Left ventricle myocardium superior (tissue), 1 donor: ENCODE data around the gene KANSL1. TPM values are rescaled to one million over a fixed set of nuclear protein-coding genes. Genes with fewer than 3 reads are reported as not detected.
A peak's percentile ranks its signal among the peaks of the same experiment; 100 is the strongest.
"Not testable (repeated sequence)": the region's sequence is repeated elsewhere in the genome, so short reads cannot be mapped to it uniquely, and the experiment has no call there.

ENCODE experiments used
- ATAC-seq: fragments of 200-7000 bp; cut with Tn5 transposase; one replicate; pipeline ENCODE4 v1.9.1; 2020; ENCODE audit warnings: mild to moderate bottlenecking, moderate library complexity
- DNase-seq: peaks from one replicate; pipeline ENCODE4 v3.0.0-alpha.2; 2020
- intact Hi-C: fragments of 100-400 bp; cut with micrococcal nuclease; formaldehyde crosslinking; loops from one replicate; pipeline ENCODE4 v1.11.0; 2022
- long read RNA-seq: library from polyadenylated mRNA; unstranded; transcript quantifications from one replicate; pipeline ENCODE4 v2.0.0, GENCODE V29; 2021
- total RNA-seq: library from RNA; stranded (reverse); fragmentation: NEBNext Ultra II Directional; extraction: Animal tissue kit (Norgen Biotek cat#: 25700); gene quantifications from one replicate; pipeline ENCODE4 v1.2.1, GENCODE V29; 2021
- donor health status: DM: no; HTN: yes; CAD: no; lungs with severe emphysema.

Gene KANSL1, protein sequence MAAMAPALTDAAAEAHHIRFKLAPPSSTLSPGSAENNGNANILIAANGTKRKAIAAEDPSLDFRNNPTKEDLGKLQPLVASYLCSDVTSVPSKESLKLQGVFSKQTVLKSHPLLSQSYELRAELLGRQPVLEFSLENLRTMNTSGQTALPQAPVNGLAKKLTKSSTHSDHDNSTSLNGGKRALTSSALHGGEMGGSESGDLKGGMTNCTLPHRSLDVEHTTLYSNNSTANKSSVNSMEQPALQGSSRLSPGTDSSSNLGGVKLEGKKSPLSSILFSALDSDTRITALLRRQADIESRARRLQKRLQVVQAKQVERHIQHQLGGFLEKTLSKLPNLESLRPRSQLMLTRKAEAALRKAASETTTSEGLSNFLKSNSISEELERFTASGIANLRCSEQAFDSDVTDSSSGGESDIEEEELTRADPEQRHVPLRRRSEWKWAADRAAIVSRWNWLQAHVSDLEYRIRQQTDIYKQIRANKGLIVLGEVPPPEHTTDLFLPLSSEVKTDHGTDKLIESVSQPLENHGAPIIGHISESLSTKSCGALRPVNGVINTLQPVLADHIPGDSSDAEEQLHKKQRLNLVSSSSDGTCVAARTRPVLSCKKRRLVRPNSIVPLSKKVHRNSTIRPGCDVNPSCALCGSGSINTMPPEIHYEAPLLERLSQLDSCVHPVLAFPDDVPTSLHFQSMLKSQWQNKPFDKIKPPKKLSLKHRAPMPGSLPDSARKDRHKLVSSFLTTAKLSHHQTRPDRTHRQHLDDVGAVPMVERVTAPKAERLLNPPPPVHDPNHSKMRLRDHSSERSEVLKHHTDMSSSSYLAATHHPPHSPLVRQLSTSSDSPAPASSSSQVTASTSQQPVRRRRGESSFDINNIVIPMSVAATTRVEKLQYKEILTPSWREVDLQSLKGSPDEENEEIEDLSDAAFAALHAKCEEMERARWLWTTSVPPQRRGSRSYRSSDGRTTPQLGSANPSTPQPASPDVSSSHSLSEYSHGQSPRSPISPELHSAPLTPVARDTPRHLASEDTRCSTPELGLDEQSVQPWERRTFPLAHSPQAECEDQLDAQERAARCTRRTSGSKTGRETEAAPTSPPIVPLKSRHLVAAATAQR (N-terminal part only)
- 26.9 TPM for total RNA-seq
- long read RNA-seq, partial matches to known transcripts: 7 of 13 reads
- long read RNA-seq, other reads (novel, unspliced or antisense): 4 of 13 reads

DNA sequence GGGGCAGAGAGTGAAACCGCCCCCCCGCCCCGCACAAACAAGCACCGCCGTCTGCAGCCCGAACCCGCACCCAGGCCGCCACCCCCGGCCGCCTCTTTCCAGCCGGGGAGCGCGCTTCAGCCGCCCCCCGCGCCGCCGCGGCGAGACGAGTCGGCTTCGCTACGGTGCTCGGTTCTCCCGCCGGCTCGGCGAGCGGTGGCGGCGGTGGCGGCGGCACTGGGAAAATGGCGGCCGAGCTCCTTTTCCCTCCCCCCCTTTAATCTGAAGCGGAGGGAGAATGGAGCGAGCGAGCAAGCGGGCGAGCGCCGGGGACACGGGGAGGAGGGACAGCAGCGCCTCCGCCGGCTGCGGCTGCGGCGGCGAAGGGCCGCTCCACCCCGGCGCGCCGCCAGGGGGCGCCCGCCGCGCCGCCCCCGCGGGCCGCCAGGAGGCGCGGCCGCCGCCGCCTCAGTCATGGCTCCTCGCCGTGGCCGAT, at the start of gene KANSL1:
KANSL1 (minus strand) TSS at position 279 of the 475 bp plus-strand sequence. CDS start 21,286 bp downstream, outside the sequence.
- intact Hi-C loops: loop anchor here (5.0 kb wide), 1 partner anchor 151 kb away; no protein-coding TSS in a partner anchor
- peak; percentile 91 for DNase-seq
- ATAC-seq: peak; percentile 76

DNA sequence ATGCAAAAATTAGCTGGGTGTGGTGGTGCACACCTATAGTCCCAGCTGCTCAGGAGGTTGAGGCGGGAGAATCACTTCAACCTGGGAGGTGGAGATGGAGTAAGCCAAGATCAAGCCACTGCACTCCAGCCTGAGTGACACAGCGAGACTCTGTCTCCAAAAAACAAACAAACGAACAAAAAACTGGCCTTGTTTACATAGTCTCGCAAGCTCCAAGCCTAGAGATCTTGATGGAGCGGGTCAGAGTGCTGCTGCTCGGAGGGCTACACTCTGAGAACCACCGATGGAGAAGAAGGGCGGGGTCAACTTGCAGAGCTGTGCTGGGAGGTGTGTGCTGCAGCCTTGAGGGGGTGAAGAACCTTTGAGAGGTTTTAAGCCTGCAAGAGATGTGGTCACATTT, 38.1 kb upstream of the KANSL1 start:
- ATAC-seq, DNase-seq, intact Hi-C loops: not testable (repeated sequence)

DNA sequence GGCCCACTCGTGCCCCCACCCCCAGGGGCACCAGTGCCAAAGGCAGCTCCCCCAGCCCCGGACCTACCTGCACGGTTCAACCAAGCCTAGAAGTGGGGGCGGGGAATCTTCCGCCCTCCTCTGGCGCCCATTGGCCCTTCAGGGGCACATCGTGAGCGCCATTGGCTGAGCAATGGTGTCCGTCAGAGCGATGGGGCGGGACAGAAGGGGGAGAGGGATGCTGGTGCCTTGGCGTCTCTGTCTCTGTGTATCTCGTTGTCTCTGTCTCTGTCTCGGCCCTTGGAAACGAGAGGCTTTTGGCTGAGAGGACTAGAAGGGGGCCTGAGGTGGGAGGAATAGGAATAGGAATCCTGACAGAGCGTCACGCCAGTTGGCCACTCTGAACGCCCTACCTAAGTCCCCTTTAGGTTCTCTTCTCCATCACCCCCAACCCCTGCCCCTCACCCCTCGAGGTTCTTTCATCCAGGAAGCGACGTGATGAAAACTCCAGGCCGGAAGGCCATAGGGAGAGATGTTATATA, 32.1 kb upstream of the KANSL1 start:
- ATAC-seq (peak; percentile 100), DNase-seq (peak; percentile 92)
- intact Hi-C loops: not testable (repeated sequence)

DNA sequence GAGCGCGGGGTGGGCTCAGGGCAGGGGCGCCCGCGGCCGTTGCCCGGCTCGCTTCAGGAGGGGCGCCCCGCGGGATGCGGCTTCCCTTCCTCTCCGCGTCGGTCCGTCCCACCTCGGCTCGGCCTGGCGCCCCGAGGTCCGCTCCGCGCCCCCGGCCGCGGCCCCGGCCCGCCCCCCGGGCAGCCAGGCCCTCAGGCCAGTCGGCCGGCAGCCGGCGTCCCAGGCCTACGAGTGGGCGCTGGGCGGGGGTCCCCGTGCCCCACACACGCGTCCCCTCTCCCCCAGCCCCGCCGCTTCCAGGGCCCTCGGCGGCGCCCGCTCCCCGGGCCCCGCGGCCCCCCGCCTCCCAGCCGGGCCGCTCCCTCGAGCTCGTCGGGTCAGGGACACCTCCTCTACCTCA, 31.6 kb upstream of the KANSL1 start:
- intact Hi-C loops: not testable (repeated sequence)
- DNase-seq (peak; percentile 30), ATAC-seq (peak; percentile 61)

DNA sequence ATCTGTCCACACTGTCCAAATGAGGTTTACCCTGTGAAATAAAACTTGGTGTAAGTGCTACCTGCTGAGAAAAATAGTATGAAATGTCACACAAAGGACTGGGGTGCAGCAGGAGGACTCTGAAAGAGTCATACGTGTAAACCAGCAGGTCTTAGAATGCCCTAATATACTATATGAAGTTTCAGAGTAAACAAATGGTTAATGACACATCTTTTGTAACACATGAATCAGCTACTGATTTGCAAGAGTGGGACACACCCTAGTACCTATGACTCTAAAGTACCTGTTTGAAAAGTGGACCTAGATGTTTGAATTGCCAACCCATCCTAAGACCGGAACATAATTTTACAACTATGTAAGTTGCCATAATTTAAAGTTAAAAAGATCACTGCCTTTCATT, 29.8 kb upstream of the KANSL1 start:
- ATAC-seq, DNase-seq, intact Hi-C loops: not testable (repeated sequence)

DNA sequence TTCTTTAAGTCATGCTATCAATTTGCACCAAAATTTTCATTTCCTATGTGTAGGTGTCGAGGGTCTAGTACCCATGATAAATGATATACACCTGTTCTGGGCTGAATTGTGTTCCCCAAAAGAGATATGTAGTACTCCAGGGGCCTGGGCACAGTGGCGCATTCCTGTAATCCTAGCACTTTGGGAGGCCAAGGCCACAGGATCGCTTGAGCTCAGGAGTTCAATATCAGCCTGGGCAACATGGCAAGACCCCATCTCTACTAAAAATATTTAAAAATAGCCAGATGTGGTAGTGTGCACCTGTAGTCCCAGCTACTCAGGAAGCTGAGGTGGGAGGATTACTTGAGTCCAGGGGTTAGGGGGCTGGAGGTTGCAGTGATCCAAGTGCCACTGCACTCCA, 23.5 kb upstream of the KANSL1 start:
- intact Hi-C loops: loop anchor here (10.0 kb wide), 1 partner anchor 212 kb away; no protein-coding TSS in a partner anchor
- ATAC-seq (no peak), DNase-seq (no peak)

DNA sequence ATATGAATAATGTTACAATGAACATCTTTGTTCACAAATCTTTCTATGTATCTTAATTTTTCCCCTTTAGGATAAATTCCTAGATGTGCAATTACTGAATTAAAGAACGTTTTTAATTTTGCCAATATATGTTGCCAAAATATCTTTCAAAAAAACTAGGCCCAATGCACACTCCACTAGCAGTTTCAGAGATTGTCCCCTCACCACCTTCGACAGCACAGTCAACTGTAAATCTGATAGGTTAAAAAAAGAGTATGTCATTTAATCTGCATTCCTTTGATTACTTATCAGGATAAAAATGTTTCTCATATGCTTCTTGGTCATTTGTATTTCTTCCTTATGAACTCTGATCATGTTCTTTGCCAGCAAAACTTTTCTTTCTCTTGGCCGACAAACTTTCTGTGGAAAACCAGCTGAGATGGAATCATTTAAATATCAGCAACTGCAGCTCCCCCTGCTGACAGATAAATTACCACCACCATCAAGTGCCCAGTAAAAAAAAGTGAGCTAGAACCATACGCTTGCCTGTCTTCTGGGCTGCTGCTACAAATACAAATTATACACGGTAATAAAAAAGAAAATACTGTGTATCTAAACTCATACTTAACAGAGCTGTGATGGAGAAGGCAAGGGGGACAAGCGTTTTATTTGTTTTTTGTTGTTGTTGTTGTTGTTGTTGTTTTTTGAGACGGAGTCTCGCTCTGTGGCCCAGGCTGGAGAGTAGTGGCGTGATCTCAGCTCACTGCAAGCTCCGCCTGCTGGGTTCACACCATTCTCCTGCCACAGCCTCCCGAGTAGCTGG, 19.6 kb upstream of the KANSL1 start:
- ATAC-seq (peak; percentile 81), DNase-seq (no peak)
- intact Hi-C loops: loop anchor here (10.0 kb wide), 1 partner anchor 208 kb away; no protein-coding TSS in a partner anchor

DNA sequence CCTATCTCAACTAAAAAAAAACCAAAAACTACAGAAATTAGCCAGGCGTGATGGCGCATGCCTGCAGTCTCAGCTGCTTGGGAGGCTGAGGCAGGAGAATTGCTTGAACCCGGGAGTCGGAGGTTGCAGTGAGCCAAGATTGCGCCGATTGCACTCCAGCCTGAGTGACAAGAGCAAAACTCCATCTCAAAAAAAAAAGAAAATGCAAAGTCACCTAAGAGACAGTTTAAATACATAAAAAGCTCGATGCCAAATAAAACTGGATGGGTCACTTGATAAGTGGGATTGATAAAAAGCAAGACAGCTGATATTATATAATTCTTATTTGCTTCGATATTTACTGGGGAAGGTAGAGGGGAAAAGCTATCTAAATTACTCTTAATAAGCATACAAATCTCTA, 15.8 kb upstream of the KANSL1 start:
- intact Hi-C loops: no loop called here
- DNase-seq (no peak), ATAC-seq (no peak)

DNA sequence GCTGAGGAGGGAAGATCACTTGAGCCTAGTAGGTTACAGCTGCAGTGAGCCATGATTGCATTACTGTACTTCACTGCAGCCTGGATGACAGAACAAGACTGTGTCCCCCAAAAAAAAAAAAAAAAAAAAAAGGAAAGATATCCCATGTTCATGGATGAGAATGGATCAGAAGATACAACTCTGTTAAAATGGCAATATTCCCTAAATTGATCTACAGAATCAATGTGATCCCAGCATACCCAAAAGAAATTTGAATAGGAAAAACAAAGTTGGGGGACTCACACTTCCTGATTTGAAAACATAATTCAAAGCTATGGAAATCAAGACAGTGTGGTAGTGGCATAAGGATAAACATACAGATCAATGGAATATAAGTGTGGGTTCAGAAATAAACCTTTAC, 12.7 kb upstream of the KANSL1 start:
- no peak for DNase-seq
- no peak for ATAC-seq
- intact Hi-C loops: no loop called here

DNA sequence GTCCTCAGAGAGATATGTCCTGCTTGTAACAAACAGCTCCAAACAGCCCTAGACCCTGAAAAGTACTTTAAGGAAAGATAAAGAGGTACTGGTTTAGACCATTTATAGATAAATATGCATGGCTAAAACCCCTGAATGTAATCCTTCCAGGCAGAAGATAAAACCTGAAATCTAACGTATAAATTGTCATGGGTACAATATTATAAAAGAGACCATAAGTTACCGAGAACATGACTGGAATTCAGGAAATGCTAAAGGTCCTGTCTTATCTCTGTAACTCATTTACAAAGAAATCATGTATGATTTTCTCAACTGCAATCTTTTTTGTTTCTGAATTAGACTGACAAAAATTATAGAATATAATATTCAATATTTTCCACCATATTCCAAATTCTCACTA, 9.2 kb upstream of the KANSL1 start:
- DNase-seq (no peak), ATAC-seq (no peak)
- intact Hi-C loops: no loop called here

DNA sequence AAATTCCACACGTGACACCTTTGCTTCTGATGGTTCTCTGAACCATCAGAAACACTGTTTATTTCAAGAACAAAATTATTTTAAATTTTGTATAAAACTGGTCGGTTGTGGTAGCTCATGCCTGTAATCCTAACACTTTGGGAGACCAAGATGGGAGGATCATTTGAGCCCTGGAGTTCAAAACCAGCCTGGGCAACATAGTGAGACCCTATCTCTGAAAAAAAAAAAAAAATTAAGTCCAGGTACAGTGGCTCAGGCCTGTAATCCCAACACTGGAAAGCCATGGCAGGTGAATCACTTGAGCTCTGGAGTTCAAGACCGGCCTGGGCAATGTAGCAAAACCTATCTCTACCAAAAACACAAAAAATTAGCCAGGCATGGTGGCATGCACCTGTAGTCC, 8.3 kb upstream of the KANSL1 start:
- DNase-seq (no peak), ATAC-seq (no peak)
- intact Hi-C loops: no loop called here

DNA sequence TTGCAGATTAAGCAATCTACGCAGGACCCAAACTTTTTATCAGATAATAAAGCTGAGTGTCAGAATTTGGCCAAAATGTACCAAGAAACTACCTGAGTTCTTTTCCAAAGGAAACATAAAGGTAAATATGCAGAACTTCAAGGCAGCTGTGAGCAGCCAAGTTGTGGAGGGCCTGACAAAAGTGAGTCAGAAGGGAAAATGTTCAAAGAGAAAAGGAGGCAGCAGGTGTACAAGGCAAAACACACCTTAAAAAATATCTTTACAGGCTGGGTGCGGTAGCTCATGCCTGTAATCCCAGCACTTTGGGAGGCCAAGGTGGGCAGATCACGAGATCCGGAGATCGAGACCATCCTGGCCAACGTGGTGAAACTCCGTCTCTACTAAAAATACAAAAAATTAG, 7.0 kb upstream of the KANSL1 start:
- ATAC-seq (no peak), DNase-seq (no peak)
- intact Hi-C loops: no loop called here

DNA sequence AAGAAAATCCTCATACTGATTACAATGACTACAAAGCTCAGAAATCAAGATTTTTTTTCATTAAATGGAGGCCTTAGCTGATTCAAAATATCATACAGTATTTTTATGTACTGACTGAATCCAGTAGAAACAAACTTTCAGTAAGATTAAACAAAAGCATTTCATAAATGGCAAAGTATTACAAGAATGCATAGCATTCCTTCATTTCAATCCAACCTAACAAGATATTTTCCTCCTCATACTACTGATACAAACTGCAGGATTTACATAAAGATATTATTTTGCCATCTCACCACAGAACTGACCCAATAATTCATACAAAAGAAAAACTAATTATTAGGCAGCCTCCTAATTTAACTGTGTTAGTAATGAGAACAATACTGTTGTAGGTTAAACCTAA, 6.2 kb upstream of the KANSL1 start:
- ATAC-seq (no peak), DNase-seq (no peak)
- intact Hi-C loops: no loop called here

DNA sequence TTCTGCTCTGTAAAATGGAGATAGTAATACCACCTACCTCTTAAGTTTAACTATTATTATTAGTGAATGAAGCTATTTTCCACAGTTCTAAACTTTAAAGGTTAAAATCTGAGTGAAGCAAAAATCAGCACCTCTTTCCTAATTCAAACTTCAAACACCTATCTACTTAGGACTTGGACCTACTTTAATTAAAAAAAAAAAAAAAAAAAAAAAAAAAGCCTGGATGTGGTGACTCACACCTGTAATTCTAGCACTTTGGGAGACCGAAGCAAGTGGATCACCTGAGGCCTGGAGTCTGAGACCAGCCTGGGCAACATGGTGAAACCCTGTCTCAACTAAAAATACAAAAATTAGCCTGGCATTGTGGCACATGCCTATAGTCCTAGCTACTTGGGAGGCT, 5.0 kb upstream of the KANSL1 start:
- intact Hi-C loops: no loop called here
- no peak for ATAC-seq
- DNase-seq: no peak

DNA sequence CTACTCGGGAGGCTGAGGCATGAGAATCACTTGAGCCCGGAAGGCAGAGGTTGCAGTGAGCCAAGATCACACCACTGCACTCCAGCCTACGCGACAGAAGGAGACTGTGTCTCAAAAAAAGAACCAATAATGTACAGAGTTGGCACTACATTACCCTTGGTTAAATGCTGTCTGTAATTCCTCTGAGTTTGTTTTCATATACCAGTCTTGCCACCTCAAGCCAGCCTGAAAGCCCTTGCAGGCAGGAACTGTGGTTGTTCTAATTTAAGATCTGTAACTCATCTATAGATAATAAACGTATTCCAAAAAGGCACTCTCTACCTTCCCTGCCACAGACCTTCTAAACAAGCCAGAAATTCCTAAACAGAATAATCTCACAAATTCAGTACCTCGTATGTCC, 4.3 kb upstream of the KANSL1 start:
- intact Hi-C loops: no loop called here
- DNase-seq: no peak
- no peak for ATAC-seq

DNA sequence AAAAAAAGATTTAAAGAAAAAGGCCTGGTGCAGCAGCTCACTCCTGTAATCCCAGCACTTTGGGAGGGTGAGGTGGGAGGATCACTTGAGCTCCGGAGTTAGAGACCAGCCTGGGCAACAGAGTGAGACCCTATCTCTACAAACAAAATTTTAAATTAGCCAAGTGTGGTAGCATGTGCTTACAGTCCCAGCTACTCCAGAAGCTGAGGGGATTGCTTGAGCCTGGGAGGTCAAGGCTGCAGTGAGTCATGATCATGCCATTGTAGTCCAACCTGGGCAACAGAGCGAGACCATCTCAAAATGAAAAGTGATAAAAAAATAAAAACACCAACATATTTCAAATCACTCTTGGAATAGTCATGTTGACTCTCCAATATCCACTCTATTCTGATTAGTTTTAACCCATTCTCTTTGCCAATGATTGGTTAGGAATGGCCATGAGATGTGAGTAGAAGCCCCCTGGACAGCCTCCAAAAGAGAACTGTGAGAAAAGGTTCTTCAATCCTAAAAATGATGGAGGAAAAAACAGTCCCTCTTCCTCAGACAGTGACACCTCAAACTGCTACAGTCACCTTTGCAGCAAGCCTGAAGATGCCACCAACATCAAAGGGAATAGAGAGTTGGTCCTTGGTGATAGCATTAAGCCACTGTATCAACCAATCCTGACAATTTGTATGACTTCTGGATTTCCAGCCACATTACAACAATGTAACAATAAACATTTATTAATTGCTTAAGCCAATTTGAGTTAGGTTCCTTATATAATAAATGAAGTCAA, 2.9 kb upstream of the KANSL1 start:
- intact Hi-C loops: no loop called here
- ATAC-seq: no peak
- DNase-seq: no peak

DNA sequence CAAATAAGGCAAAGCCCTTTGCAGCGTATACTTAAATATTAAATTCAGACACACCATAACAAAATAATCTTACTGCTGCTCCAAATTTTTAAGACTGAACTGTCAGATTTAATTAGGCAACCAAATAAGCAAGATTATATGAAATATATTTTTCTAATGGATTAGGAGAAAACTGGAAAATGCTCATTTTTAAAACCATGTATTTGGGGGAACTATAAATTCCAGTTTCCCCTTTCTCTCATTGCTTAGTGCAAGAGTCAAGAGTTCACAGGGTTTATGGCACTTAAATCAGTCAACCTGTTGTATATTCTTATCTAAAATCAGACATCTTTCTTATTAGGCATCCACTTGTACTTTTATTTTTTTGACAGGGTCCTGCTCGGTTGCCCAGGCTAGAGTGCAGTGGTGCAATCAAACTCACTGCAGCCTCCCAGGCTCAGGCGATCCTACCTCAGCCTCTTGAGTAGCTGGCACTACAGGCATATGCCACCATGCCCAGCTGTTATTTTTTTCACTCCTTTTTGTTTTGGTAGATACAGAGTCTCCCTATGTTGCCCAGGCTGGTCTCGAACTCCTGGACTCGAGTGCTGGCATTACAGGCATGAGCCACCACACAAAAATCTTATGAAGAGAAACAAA, 2.1 kb upstream of the KANSL1 start:
- intact Hi-C loops: no loop called here
- DNase-seq: no peak
- ATAC-seq: no peak
